Measurements from ENCODE around the gene SRBD1. TPM values are rescaled to one million over a fixed set of nuclear protein-coding genes. Genes with fewer than 3 reads are reported as not detected.

SRBD1 gene
- total RNA-seq, 3 donors from 2014 or later (not counting 1 experiment from before 2014, with no cell fraction given) = 34.5 to 40.0 (median 38.8) TPM

DNA sequence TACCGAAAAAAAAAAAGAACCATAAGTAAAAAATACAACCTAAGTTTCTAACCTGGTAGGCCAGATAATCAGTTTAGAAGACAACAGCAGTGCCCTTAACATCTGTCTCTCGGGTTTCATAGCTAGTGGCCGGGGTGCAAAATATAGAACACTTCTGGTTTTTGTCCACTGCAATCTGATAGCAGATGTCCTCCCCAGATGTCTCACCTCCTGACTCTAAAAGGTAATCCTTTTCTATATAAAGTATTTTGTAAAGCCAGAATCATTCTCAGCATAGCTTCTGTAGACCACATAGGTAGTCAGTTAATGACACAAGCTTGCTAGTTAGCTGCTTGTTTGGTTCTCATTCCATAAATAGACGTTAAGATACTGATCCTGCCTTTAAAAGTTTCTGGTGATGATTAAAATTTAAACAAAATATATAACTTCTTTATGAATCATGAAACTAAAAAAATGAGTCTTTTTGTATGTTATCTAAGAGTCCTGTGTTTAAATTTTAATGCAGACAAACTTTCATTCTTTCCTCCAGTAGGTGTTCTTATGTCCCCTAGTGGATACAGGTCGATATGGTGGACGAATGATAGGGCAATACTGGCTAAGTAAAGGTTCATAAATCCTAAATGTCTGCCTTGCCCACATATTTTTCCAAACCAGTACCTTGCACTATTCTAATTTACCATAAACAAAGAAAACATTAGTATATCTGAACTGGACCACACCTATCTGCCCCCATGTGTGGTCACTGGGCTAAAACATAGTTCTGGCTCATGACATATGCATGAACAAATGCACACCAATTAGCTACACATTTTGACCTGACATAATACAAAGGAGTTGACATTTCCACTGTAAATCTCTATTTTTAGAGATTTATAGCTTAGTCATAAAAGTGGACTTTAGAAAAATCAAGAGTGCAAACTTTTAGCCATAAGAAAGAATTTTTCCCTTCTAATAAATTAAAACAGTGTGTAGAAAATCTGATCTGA, 171.0 kb downstream of the SRBD1 start:
- no peak overlapping the region for H3K4me3 ChIP-seq (ENCODE audit: low read length)
- Mint-ChIP-seq H3K9me3 (no peaks in the 10 kb centered on the region), H3K27ac (no peak overlapping the region), H3K4me3 (no peak overlapping the region), H3K4me1 (peaks cover 33 to 41% of the 10 kb centered on the region in 2 donors), H3K27me3 (ENCODE audit: low read depth in 2 of 2) (no peaks in the 10 kb centered on the region), H3K36me3 (peaks cover 8% of the 10 kb centered on the region)
- no peaks in the 10 kb centered on the region for H3K36me3 ChIP-seq (ENCODE audit: control insufficient read depth, insufficient read depth, low read length)
- ATAC-seq = no peak
- no peak for DNase-seq
- WGBS (ENCODE audit: insufficient coverage) = 95% methylated on average over 5 of the region's 6 CpGs
- intact Hi-C loops (cut with micrococcal nuclease) = no loop called here
- no peak overlapping the region for H3K27ac ChIP-seq (ENCODE audit: low read length)
- TF ChIP-seq, protein P1, sequence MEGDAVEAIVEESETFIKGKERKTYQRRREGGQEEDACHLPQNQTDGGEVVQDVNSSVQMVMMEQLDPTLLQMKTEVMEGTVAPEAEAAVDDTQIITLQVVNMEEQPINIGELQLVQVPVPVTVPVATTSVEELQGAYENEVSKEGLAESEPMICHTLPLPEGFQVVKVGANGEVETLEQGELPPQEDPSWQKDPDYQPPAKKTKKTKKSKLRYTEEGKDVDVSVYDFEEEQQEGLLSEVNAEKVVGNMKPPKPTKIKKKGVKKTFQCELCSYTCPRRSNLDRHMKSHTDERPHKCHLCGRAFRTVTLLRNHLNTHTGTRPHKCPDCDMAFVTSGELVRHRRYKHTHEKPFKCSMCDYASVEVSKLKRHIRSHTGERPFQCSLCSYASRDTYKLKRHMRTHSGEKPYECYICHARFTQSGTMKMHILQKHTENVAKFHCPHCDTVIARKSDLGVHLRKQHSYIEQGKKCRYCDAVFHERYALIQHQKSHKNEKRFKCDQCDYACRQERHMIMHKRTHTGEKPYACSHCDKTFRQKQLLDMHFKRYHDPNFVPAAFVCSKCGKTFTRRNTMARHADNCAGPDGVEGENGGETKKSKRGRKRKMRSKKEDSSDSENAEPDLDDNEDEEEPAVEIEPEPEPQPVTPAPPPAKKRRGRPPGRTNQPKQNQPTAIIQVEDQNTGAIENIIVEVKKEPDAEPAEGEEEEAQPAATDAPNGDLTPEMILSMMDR (IDR thresholded peaks at IDR 0.05) = no peak
- no peaks in the 10 kb centered on the region for H3K4me1 ChIP-seq (ENCODE audit: control insufficient read depth, insufficient read depth, low read length)
- no peaks in the 10 kb centered on the region for H3K27me3 ChIP-seq (ENCODE audit: control insufficient read depth, insufficient read depth, low read length)
- H3K9me3 ChIP-seq (ENCODE audit: control insufficient read depth, insufficient read depth, low read length) = no peaks in the 10 kb centered on the region

DNA sequence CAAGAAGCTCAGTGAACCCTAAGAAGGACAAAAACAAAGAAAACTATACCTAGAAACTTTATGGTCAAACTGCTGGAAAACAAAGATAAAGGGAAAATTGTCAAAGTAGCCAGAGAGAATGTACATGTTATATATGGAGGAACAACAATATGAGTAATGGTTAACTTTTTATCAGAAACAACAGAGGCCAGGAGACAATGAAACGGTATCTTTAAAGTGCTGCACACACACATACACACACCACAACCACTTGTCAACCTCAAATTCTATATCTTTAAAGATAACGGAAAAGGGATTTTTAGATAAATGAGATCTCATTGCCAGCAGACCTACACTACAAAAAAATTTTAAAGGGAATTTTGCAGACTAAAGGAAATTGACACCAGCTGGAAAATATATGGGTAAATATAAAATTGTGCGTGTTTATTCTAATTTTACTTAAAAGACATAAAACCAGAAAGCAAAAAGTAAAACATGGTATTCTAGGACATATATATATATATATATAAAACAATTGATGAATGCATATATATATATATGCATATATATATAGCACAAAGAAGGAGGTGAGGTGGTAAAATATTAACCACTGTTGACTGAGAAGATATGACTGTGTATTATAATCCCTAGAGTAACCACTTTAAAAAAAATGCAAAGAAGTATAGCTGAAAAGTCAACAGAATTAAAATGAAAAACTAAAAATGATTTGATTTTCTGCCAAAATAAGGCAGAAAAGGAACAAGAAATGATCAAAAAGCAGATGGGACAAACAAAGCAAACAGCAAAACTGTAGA, 172.0 kb downstream of the SRBD1 start:
- H3K4me3 ChIP-seq (ENCODE audit: low read length) = no peak overlapping the region
- H3K36me3 ChIP-seq (ENCODE audit: control insufficient read depth, insufficient read depth, low read length) = no peaks in the 10 kb centered on the region
- H3K27ac ChIP-seq (ENCODE audit: low read length) = no peak overlapping the region
- Mint-ChIP-seq H3K27ac (no peak overlapping the region), H3K4me1 (peaks cover 33 to 44% of the 10 kb centered on the region in 2 donors), H3K4me3 (peak overlapping the region; percentile 29), H3K27me3 (ENCODE audit: low read depth in 2 of 2) (no peaks in the 10 kb centered on the region), H3K9me3 (no peaks in the 10 kb centered on the region), H3K36me3 (peaks cover 8% of the 10 kb centered on the region)
- H3K27me3 ChIP-seq (ENCODE audit: control insufficient read depth, insufficient read depth, low read length) = no peaks in the 10 kb centered on the region
- WGBS (ENCODE audit: insufficient coverage) = no CpG with 5 or more reads among the region's 3 CpGs
- TF ChIP-seq, protein P1 (IDR thresholded peaks at IDR 0.05) = no peak
- H3K9me3 ChIP-seq (ENCODE audit: control insufficient read depth, insufficient read depth, low read length) = no peaks in the 10 kb centered on the region
- intact Hi-C loops (cut with micrococcal nuclease) = no loop called here
- ATAC-seq (peak in 1 of 3 donors; percentile 51), DNase-seq (no peak)
- no peaks in the 10 kb centered on the region for H3K4me1 ChIP-seq (ENCODE audit: control insufficient read depth, insufficient read depth, low read length)

- peaks cover 8% of the 10 kb centered on the region for H3K36me3 Mint-ChIP-seq
Observed at GRCh38 chr2:45436456-45436855, 174.6 kb downstream of the SRBD1 start.

More at GRCh38 chr2:45436456-45436855, 174.6 kb downstream of the SRBD1 start:
- 36% methylated on average over 1 of the region's 2 CpGs for WGBS (ENCODE audit: insufficient coverage)
- H3K27ac ChIP-seq (ENCODE audit: low read length) = no peak overlapping the region
- H3K9me3 ChIP-seq (ENCODE audit: control insufficient read depth, insufficient read depth, low read length) = no peaks in the 10 kb centered on the region
- no peaks in the 10 kb centered on the region for H3K27me3 ChIP-seq (ENCODE audit: control insufficient read depth, insufficient read depth, low read length)
- H3K4me3 ChIP-seq (ENCODE audit: low read length) = no peak overlapping the region
- no peaks in the 10 kb centered on the region for H3K36me3 ChIP-seq (ENCODE audit: control insufficient read depth, insufficient read depth, low read length)
- H3K27me3 Mint-ChIP-seq (ENCODE audit: low read depth in 2 of 2) = no peaks in the 10 kb centered on the region
- no peaks in the 10 kb centered on the region for H3K4me1 ChIP-seq (ENCODE audit: control insufficient read depth, insufficient read depth, low read length)
- H3K9me3 Mint-ChIP-seq = no peaks in the 10 kb centered on the region
- H3K4me1 Mint-ChIP-seq = peaks cover 38% of the 10 kb centered on the region in 2 donors
- DNase-seq = no peak
- intact Hi-C loops (cut with micrococcal nuclease) = no loop called here
- H3K27ac Mint-ChIP-seq = no peak overlapping the region
- H3K4me3 Mint-ChIP-seq = no peak overlapping the region
- no peak for ATAC-seq
- TF ChIP-seq, protein P1 (IDR thresholded peaks at IDR 0.05) = no peak
